ENCODE results near the gene HYCC1.

- no peak for TF ChIP-seq CTCF (conservative IDR thresholded peaks at IDR 0.05; ENCODE audit: low read depth in 2 of 2)
- no peak for TF ChIP-seq EZH2 (IDR thresholded peaks at IDR 0.05; ENCODE audit: low read depth, unreplicated experiment)
- TF ChIP-seq POLR2AphosphoS5 (IDR thresholded peaks at IDR 0.05; ENCODE audit: low read depth) = no peak
- no peak for TF ChIP-seq REST (IDR thresholded peaks at IDR 0.05; ENCODE audit: unreplicated experiment)
- no peak for TF ChIP-seq ETS1 (IDR thresholded peaks at IDR 0.05)
- TF ChIP-seq STAT1 (IDR thresholded peaks at IDR 0.05; ENCODE audit: unreplicated experiment) = no peak
- no peak for TF ChIP-seq EZH2phosphoT487 (IDR thresholded peaks at IDR 0.05; ENCODE audit: unreplicated experiment)
- TF ChIP-seq NANOG (IDR thresholded peaks at IDR 0.05; ENCODE audit: borderline replicate concordance) = no peak
- no peak for TF ChIP-seq CREB1 (CRISPR knock-in tag; IDR thresholded peaks at IDR 0.05; ENCODE audit: low read depth)
- TF ChIP-seq JUNB (IDR thresholded peaks at IDR 0.05; ENCODE audit: unreplicated experiment) = no peak
- no peak for TF ChIP-seq ZNF114 (CRISPR knock-in tag; IDR thresholded peaks at IDR 0.05)
- TF ChIP-seq ZNF331 (CRISPR knock-in tag; IDR thresholded peaks at IDR 0.05; ENCODE audit: low read depth) = no peak
- TF ChIP-seq ZNF462 (CRISPR knock-in tag; IDR thresholded peaks at IDR 0.05) = no peak
These were observed 44.6 kb upstream of the HYCC1 start for GRCh38 chr7:23058408-23059096.

Data from GM23338 (cell line).